SK-N-MC (cell line): Measurements from ENCODE around the gene MED23.

Experiments used
- EZH2 ChIP-seq: fragments of 200-600 bp; sonication (generic); IDR thresholded peaks from one replicate; pipeline ENCODE4 v1.6.1; 2017; ENCODE audit warnings: antibody characterized with exemption
- POLR2AphosphoS5 ChIP-seq: IDR thresholded peaks from 2 replicates; pipeline ENCODE4 v1.6.1; 2012; ENCODE audit warnings: mild to moderate bottlenecking, low read depth, low read length, borderline replicate concordance

- no peak for TF ChIP-seq EZH2
- TF ChIP-seq POLR2AphosphoS5: no peak
These were observed 12.8 kb downstream of the MED23 start for GRCh38 chr6:131615275-131615674.
